Esophagus (tissue), 2 donors: ENCODE measurements around the gene CBX6. TPM values are rescaled to one million over a fixed set of nuclear protein-coding genes. Genes with fewer than 3 reads are reported as not detected.

Experiments
- H3K27ac ChIP-seq, 2 donors: one replicate each; pipeline ENCODE4 v1.5.1; 2013; ENCODE audit warnings: low read depth in 2 of 2, mild to moderate bottlenecking in 2 of 2, inconsistent platforms in 1 of 2, low read length in 1 of 2, moderate library complexity in 1 of 2
- H3K27me3 ChIP-seq, 2 donors: one replicate each; pipeline ENCODE4 v1.6.1; 2013; ENCODE audit warnings: low read length in 2 of 2, control low read depth in 1 of 2, mild to moderate bottlenecking in 1 of 2; ENCODE audit not compliant: insufficient read depth in 2 of 2, control insufficient read depth in 1 of 2
- H3K36me3 ChIP-seq, 2 donors: one replicate each; pipeline ENCODE4 v1.6.1; 2013; ENCODE audit warnings: low read length in 1 of 2; ENCODE audit not compliant: control insufficient read depth in 2 of 2, insufficient read depth in 2 of 2
- H3K4me1 ChIP-seq, 2 donors: one replicate each; pipeline ENCODE4 v1.6.1; 2013; ENCODE audit warnings: low read length in 1 of 2; ENCODE audit not compliant: control insufficient read depth in 2 of 2, insufficient read depth in 2 of 2
- H3K4me3 ChIP-seq, 2 donors: one replicate each; pipeline ENCODE4 v1.5.1; 2013; ENCODE audit warnings: low read length in 2 of 2, mild to moderate bottlenecking in 2 of 2, low read depth in 1 of 2, moderate library complexity in 1 of 2
- H3K9me3 ChIP-seq, 2 donors: one replicate each; pipeline ENCODE4 v1.6.1; 2013; ENCODE audit warnings: mild to moderate bottlenecking in 2 of 2, low read depth in 1 of 2, low read length in 1 of 2, moderate library complexity in 1 of 2; ENCODE audit not compliant: control insufficient read depth in 2 of 2, insufficient read depth in 1 of 2
- WGBS, 2 donors: extraction: QIAGEN DNeasy Blood & Tissue Kit; methylation state at CpG; one replicate each; pipeline ENCODE4 v1.1.7; 2013; 5-methylcytosine and 5-hydroxymethylcytosine counted together
- polyA plus RNA-seq, 2 donors: library from polyadenylated mRNA; stranded (reverse); fragments of 200-250 nt; gene quantifications; one replicate each; pipeline ENCODE4 v1.2.3, GENCODE V29; 2013
- donor health status: healthy with polysubstance abuse.
- donor health status: Bipolar disorder and iron deficiency.

The CBX6 gene
- polyA plus RNA-seq, 2 donors, result 6.4 to 8.5 TPM

GRCh38 chr22:38828191-38828590, 43.8 kb downstream of the CBX6 start:
- 71 to 77% methylated on average over 11 of the region's 11 CpGs for WGBS, 2 donors
- Histone ChIP-seq H3K4me3 (no peak overlapping the region), H3K27me3 (no peaks in the 10 kb centered on the region), H3K9me3 (no peaks in the 10 kb centered on the region), H3K36me3 (no peaks in the 10 kb centered on the region), H3K4me1 (peaks cover 0 to 2% of the 10 kb centered on the region in 2 donors), H3K27ac (no peak overlapping the region)

GRCh38 chr22:38827510-38827909, 44.5 kb downstream of the CBX6 start:
- H3K4me1 ChIP-seq, result peaks cover 0 to 2% of the 10 kb centered on the region in 2 donors
- H3K9me3 ChIP-seq, result no peaks in the 10 kb centered on the region
- H3K27ac ChIP-seq, result no peak overlapping the region
- no peak overlapping the region for H3K4me3 ChIP-seq
- H3K36me3 ChIP-seq, result no peaks in the 10 kb centered on the region
- no peaks in the 10 kb centered on the region for H3K27me3 ChIP-seq

DNA sequence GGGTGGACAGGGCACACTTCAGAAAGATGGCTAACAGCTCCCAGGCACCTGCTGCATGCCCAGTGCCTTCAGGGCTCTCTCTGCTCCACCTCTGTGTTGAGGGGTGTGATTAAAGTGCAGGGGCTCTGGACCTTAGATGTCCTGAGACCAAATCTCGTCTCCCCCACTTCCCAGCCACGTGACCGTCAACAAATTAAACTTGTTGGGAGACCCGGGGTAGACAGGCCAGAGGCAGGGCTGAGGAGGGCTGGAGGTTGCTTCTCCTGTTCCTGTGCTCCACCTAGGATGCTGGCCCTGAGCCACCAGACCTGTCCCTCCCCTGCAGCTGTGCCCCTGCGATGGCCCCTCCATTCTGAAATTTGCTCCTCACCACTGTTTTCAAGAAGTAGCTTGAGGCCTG, 45.2 kb downstream of the CBX6 start:
- H3K9me3 ChIP-seq, result no peaks in the 10 kb centered on the region
- WGBS, 2 donors, result 69 to 78% methylated on average over 5 of the region's 5 CpGs
- H3K27ac ChIP-seq, result no peak overlapping the region
- H3K27me3 ChIP-seq, result no peaks in the 10 kb centered on the region
- H3K36me3 ChIP-seq, result no peaks in the 10 kb centered on the region
- peaks cover 0 to 2% of the 10 kb centered on the region in 2 donors for H3K4me1 ChIP-seq
- no peak overlapping the region for H3K4me3 ChIP-seq

GRCh38 chr22:38826386-38826785, 45.6 kb downstream of the CBX6 start:
- Histone ChIP-seq H3K4me1 (peaks cover 0 to 2% of the 10 kb centered on the region in 2 donors), H3K27ac (no peak overlapping the region), H3K4me3 (no peak overlapping the region), H3K36me3 (no peaks in the 10 kb centered on the region), H3K9me3 (no peaks in the 10 kb centered on the region), H3K27me3 (no peaks in the 10 kb centered on the region)
- 85 to 91% methylated on average over 16 of the region's 16 CpGs for WGBS, 2 donors

DNA sequence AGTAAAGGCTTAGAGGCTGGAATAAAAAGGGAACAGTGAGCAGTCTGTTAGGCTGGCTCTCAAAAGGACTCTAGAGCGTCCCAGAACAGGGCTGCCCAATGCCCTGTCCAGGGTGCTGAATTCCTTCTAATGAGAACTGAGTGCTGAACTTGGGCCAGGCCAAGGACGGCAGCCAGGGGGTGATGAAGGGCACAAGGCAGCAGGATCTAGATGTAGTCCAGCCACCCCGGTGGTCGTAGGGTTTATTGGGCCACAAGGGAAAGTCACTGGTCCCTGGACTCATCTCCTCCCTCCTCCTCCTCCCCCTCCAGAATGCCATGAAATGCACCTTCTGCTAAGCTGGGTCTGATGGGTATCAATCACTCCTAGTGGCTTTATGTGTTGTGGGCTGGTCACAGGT, 47.4 kb downstream of the CBX6 start:
- Histone ChIP-seq H3K27ac (no peak overlapping the region), H3K4me3 (no peak overlapping the region), H3K9me3 (no peaks in the 10 kb centered on the region), H3K36me3 (no peaks in the 10 kb centered on the region), H3K4me1 (no peaks in the 10 kb centered on the region), H3K27me3 (no peaks in the 10 kb centered on the region)
- WGBS, 2 donors, result 6 to 8% methylated on average over 4 of the region's 4 CpGs

DNA sequence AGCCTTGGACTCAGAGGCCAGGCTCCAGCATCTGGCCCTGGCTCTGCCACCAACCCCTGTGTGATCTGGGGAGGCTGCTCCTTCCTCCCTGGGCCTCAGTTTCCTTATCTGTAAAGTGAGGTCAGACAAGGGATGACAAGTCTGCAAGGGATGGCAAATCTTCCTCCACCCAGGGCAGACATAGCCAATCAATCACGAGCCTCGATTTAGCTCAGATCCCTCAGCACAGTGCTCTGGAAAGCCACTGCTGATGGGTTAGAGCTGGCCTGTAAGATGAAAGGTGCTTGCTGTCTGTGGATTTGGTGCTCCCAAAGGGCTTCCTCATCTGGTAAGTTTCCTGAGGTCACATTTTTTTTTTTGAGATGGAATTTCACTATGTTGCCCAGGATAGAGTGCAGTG, 48.4 kb downstream of the CBX6 start:
- Histone ChIP-seq H3K9me3 (no peaks in the 10 kb centered on the region), H3K27ac (no peak overlapping the region), H3K4me3 (no peak overlapping the region), H3K4me1 (no peaks in the 10 kb centered on the region), H3K27me3 (no peaks in the 10 kb centered on the region), H3K36me3 (no peaks in the 10 kb centered on the region)
- WGBS, 2 donors, result 78 to 84% methylated on average over 2 of the region's 2 CpGs

- H3K27me3 ChIP-seq, result no peaks in the 10 kb centered on the region
- no peaks in the 10 kb centered on the region for H3K9me3 ChIP-seq
- WGBS, 2 donors, result 91 to 96% methylated on average over 4 of the region's 4 CpGs
- no peak overlapping the region for H3K4me3 ChIP-seq
- no peaks in the 10 kb centered on the region for H3K36me3 ChIP-seq
- H3K27ac ChIP-seq, result no peak overlapping the region
- no peaks in the 10 kb centered on the region for H3K4me1 ChIP-seq
These were observed 48.9 kb downstream of the CBX6 start for GRCh38 chr22:38823076-38823475.

- H3K4me3 ChIP-seq, result no peak overlapping the region
- H3K4me1 ChIP-seq, result no peaks in the 10 kb centered on the region
- no peaks in the 10 kb centered on the region for H3K9me3 ChIP-seq
- WGBS, 2 donors, result 81 to 83% methylated on average over 8 of the region's 8 CpGs
- no peaks in the 10 kb centered on the region for H3K36me3 ChIP-seq
- H3K27ac ChIP-seq, result no peak overlapping the region
- no peaks in the 10 kb centered on the region for H3K27me3 ChIP-seq
These were observed 52.0 kb downstream of the CBX6 start for GRCh38 chr22:38820020-38820419.

- Histone ChIP-seq H3K4me3 (no peak overlapping the region), H3K27ac (no peak overlapping the region), H3K36me3 (no peaks in the 10 kb centered on the region), H3K9me3 (no peaks in the 10 kb centered on the region), H3K4me1 (no peaks in the 10 kb centered on the region), H3K27me3 (no peaks in the 10 kb centered on the region)
- WGBS, 2 donors, result 76 to 77% methylated on average over 10 of the region's 10 CpGs
These were observed 52.6 kb downstream of the CBX6 start for GRCh38 chr22:38819387-38819940.

GRCh38 chr22:38817196-38817595, 54.8 kb downstream of the CBX6 start:
- Histone ChIP-seq H3K4me1 (no peaks in the 10 kb centered on the region), H3K27ac (no peak overlapping the region), H3K9me3 (no peaks in the 10 kb centered on the region), H3K4me3 (no peak overlapping the region), H3K36me3 (no peaks in the 10 kb centered on the region), H3K27me3 (no peaks in the 10 kb centered on the region)
- 85 to 86% methylated on average over 6 of the region's 6 CpGs for WGBS, 2 donors
